HG03175 (cell line): ENCODE measurements around the gene SFT2D1.
A peak's percentile ranks its signal among the peaks of the same experiment; 100 is the strongest.

Source experiments
- ATAC-seq: cut with Tn5 transposase; IDR thresholded peaks from one replicate; pipeline ENCODE4 v1.9.1; 2021; ENCODE audit warnings: mild to moderate bottlenecking, moderate library complexity; ENCODE audit not compliant: unreplicated experiment

The SFT2D1 gene

DNA sequence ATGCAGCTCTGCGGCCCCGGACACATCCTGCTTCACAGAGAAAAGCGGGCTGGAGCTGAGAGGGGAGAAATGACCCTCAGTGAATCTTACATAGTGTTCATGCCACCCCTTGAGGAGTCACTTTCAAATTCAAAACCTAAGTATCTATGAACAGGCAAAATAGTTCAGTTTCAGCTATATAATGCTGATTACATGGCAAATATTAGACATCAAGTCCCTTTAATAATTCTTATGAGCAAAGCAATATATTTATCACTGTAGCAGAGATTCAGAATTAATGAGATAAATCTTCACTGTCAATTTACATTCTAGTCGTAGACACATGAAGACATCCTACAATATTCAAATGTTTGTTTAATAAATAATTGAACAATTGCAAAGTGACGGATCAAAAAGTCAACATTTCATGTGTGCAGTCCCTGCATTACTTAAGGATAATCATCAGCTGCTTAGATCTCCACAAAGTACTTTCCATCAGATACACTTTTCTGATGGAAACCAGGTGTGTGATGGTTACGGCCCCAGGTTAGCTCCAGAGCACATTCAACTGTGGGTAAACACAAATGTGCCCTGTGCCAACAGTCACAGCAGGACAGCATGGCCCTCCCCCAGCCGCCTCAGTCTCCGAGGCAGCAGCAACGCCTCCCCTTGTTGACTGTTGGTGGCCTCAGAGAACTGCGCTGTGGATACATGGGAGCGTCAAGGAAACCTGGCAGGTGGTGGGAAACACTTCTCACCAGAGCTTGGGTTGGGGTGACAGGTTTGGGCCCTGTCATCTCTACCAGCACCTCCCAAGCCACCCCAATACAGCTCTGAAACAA lies 33.4 kb downstream of the SFT2D1 start:
- no peak for ATAC-seq

DNA sequence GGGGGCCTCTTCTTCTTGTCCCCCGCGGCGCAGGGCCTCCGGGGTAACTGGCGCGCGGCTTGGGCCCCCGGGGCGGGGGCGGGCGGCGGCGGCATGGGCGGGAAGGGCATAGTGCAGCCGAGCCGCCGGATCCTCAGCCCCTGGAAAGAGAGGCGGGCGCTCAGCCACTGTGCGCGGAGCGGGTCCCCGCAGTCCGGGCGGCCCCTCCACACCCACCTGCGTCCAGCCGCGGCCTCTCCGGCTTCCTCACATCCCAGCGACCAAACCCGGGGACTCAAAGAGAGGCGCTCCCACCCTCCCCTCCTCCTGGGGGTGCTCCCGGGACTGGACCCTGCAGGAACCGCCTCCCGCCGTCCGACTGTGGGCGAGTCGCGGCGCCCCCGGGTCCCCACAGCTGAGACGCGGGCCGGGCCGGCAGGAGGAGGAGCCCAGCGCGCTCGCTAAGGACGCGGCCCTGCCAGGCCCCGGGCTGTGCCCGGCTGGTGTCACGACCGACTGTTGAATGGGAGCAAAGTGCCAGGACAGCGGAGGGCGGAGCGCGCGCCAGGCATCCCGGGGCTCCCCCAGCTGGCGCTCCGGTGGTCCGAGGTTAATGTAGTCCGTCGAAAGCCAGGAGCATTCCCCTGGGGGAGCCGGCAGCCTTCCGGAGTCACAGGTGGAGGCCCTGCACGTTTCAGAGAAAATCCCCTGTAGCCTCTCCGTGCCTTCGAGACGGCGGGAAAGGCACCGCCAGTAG lies 34.1 kb downstream of the SFT2D1 start, which contains the start of gene PRR18:
TSS of gene PRR18 (minus strand) at position 360 of the 736 bp plus-strand sequence. CDS start at position 110, 250 bp downstream.
- peak; percentile 40 for ATAC-seq

GRCh38 chr6:166307082-166308032 lies 35.0 kb downstream of the SFT2D1 start:
- peak; percentile 31 for ATAC-seq

GRCh38 chr6:166306378-166307081 lies 35.8 kb downstream of the SFT2D1 start:
- no peak for ATAC-seq

GRCh38 chr6:166305562-166306117 lies 36.7 kb downstream of the SFT2D1 start:
- ATAC-seq: no peak

- ATAC-seq: no peak
These were observed 38.2 kb downstream of the SFT2D1 start for GRCh38 chr6:166304106-166304505.

DNA sequence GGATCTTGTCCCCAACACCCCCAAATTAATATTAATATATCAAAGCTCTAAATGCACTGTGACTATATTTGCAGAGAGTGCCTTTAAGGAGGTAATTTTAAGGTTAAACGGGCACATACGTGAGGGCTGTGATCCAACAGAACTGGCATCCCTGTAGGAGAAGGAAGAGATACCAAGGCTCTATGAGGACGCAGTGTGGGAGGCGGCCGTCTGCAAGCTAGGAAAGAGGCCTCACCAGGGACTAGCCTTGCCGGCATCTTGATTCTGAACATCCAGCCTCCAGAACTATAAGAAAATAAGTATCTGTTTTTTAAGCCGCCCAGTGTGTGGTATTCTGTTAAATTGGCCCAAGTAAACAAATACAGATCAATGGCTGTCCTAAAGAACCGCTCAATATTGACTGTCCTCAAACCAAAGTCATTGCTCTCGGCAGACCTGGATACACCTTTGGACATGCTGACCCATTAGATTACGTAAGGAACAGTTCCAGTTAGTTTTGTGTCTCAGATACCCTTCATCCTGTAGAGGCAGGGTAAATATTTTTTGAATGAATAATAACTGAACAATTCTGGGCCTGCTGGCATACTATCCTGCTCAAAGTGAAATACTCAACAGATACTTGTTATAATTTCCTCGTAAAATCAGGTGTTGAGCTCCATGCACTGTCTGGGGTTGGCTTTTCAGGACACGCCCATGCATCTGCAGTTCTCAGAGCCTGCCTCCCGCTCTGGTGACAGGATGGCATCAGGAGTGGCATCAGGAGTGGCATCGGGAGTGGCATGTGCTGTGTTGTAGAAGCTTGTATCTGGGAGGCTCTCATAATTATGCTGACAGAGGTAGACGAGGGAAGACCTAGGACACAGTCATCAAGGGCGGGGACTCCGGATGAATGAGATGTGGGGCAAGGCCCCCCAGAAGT lies 40.5 kb downstream of the SFT2D1 start:
- ATAC-seq: no peak

DNA sequence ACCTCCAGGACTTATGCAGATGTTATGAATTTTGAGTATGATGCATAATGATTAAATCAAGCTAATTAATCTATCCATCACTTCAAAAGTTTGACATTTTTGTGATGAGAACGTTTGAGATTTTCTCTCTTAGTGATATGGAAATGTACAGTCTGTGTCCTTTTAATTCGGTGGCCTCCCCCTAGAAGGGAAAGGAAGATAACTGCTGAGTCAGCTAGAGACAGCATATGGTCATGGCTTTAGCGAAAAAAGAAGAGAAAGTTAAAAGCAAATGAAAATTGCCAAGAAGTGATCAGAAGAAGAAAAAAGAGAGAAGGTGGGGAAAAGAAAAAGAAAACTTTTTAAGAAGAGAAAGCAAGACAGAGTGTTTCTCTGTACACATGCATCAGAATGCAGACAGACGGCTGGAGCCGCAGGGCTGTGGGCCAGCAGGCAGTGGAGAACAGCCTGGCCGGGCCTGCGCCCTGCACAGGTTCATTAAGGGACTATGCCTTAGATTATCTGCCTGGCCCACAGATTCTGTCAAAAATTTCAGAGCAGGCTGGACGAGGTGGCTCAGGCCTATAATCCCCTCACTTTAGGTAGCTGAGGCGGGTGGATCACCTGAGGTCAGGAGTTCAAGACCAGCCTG lies 41.9 kb downstream of the SFT2D1 start:
- ATAC-seq: no peak

DNA sequence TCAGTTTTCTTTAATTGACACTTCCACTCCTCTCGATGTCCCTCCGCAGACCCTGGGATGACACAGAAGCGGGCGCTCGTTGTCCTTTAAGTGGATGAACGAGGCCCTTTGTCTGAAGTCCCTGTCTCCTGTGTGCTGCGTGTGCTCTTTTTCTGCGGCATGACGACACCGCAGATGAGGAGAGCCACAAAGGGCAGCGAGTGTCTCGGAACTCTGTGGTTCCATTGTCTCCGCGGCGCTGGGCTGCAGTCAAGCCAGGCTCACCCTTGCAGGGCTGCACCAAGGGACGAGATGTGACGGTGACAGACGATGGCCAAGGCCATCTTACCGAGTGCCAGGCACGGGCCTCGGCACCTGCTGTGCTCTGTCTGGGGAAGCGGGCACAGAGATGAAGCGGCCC lies 44.7 kb downstream of the SFT2D1 start:
- no peak for ATAC-seq

DNA sequence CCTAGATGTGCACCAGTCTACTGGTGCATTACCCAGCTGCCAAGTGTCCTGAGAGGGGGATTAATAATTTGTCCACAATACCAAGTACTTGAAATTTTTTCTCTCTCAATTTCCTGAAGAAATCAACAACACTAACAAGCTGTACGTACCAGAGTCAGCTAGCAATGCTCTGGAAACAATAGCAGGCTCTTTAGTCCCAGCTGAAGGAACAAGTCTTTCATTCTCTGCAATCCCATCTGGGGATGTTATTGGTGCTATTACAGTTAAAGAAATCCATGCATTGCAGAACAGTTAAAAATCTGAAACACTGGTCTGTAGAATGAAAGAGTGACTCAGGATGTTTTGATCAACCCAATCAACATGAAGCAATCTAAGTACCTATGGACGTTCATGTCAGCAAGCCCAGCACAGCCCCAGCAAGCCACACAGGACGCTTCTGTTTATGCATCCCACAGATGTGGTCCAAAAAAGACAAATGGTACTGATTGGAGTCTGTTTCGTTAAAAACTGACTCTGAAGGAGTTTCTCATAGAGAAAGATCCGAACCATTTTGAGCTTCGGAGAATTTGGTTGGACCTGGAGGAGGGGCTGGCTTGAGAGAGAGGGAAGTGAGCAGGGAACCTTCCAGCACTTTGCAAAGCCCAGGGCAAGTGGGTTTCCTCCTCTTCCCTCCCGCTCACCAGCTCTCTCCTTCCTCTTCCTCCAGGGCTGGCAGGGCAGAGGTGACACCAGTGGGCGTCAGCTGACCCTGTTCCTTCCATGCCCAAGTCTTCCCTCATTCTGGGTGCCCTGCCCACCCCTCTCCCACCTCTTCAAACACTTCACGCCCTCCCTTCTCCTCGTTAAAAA lies 46.1 kb downstream of the SFT2D1 start:
- no peak for ATAC-seq

DNA sequence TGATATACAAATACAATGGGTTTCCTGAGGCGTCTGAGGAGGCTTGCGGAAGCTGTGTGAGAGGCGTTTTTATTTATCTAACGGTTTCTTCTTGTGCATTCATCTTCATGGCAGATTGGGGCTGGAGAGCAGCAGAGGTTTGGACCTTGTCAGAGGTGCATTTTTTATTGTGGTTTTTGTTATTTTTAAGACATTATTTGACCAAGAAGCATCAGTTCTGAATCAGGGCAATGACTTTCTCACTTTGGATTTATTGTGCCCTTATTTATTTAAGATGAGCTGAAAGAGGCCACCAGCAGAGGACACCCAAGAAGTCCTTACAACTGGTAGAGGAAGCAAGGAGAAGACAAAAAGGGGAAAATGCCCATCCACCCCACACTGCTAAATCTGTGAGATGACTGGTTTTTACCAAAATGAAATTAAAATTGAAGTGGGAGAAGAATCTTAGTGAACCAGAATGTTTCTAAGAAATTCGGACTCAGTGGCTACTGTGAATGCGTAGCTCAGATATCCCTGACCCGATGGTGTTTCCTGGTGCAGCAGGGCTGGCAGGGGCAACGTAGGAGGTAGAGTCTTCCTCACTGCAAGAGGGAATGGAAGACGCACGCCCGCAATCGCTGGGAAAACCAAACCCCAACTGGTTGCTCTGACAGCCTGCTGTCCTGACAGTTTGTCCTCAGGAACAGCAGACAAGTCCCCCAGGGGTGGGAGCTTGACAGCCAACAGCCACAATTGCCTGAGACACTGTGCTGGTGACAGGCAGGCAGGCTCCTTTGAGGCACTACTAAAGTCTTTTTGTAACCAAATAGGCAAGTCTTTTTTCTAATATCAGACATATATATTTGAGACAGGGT lies 48.4 kb downstream of the SFT2D1 start:
- no peak for ATAC-seq

- ATAC-seq: no peak
These were observed 52.9 kb downstream of the SFT2D1 start for GRCh38 chr6:166289207-166290060.

- ATAC-seq: peak; percentile 99
These were observed 55.5 kb downstream of the SFT2D1 start for GRCh38 chr6:166286839-166287271.

GRCh38 chr6:166285233-166285632 lies 57.1 kb downstream of the SFT2D1 start:
- no peak for ATAC-seq

- ATAC-seq: no peak
These were observed 57.7 kb downstream of the SFT2D1 start for GRCh38 chr6:166284640-166285039.
